ENCODE measurements around the gene SHISA5. TPM values are rescaled to one million over a fixed set of nuclear protein-coding genes. Genes with fewer than 3 reads are reported as not detected.

SHISA5 gene
- total RNA-seq, 2 donors from 2014 or later: 192 to 193 TPM

DNA sequence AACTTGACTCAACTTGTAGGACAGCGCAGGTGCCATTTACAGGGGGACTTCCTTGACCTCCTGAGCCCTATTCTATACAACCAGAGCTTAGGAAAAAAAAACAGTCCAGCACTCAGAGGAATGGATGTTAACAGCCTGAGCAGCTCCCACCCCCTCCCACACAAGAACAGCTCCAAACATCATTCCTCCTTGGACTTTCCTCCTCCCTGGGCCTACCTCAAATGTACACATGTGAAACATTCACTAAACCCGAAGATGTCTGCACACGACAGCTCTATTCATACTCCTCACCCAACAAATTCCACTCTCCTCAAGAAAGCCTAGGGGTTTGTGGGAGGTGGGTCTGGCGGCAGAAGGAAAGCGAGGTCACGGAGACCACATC lies 57.9 kb downstream of the SHISA5 start:
- Mint-ChIP-seq H3K4me3 (peak overlapping the region; percentile 77), H3K27me3 (ENCODE audit: insufficient read depth) (no peaks in the 10 kb centered on the region), H3K9me3 (no peaks in the 10 kb centered on the region), H3K36me3 (ENCODE audit: low read depth) (peaks cover 26% of the 10 kb centered on the region), H3K27ac (peak overlapping the region; percentile 88), H3K4me1 (peaks cover 22% of the 10 kb centered on the region)
- Histone ChIP-seq H3K27me3 (ENCODE audit: control insufficient read depth, insufficient read depth, low read length, poor library complexity, severe bottlenecking) (no peaks in the 10 kb centered on the region), H3K9me3 (ENCODE audit: control insufficient read depth, low read length) (no peaks in the 10 kb centered on the region), H3K4me3 (ENCODE audit: low read length) (peak overlapping the region; percentile 98), H3K27ac (ENCODE audit: low read depth, low read length) (no peak overlapping the region), H3K36me3 (ENCODE audit: control insufficient read depth, insufficient read depth, low read length) (peaks cover 38% of the 10 kb centered on the region), H3K4me1 (ENCODE audit: control insufficient read depth, insufficient read depth, low read length) (no peaks in the 10 kb centered on the region), H3K9ac (ENCODE audit: extremely low read depth, low read length, poor library complexity, severe bottlenecking) (peak overlapping the region; percentile 67)
- no peak for DNase-seq
- TF ChIP-seq, protein P1, sequence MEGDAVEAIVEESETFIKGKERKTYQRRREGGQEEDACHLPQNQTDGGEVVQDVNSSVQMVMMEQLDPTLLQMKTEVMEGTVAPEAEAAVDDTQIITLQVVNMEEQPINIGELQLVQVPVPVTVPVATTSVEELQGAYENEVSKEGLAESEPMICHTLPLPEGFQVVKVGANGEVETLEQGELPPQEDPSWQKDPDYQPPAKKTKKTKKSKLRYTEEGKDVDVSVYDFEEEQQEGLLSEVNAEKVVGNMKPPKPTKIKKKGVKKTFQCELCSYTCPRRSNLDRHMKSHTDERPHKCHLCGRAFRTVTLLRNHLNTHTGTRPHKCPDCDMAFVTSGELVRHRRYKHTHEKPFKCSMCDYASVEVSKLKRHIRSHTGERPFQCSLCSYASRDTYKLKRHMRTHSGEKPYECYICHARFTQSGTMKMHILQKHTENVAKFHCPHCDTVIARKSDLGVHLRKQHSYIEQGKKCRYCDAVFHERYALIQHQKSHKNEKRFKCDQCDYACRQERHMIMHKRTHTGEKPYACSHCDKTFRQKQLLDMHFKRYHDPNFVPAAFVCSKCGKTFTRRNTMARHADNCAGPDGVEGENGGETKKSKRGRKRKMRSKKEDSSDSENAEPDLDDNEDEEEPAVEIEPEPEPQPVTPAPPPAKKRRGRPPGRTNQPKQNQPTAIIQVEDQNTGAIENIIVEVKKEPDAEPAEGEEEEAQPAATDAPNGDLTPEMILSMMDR (conservative IDR thresholded peaks at IDR 0.05): no peak
- WGBS, 2 experiments (ENCODE audit: insufficient coverage in 1 of 2, insufficient read length in 1 of 2): 0 to 17% methylated on average over 1 to 6 of the region's 6 CpGs

DNA sequence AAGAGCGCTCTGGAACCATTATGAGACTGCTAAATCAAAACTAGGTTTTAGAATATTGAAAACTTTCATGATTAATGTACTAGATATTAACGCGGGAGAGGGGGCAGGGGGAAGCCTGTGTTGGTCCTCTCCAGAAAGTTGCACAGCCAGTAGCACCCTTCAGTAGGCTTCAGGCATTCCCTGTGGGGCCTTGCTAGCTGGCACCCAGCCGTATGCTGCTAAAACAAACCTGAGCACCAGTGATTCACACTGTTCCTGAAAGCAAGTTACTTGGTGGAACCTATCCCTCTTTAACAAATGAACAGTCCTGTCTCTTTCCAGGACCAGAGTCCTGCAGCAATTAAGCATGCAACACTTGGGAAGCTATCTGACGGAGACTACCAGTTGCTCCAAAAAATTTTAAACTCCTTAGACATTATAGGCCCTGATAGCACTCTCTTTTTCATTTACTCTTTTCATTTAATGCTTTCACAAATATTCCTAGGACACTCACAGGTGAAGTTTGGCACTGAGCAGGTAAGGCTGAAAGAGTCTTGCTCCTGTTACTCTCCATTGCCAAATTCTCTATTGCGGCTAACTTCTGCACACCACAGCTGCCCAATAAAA lies 58.6 kb downstream of the SHISA5 start:
- Histone ChIP-seq H3K4me3 (ENCODE audit: low read length) (peak overlapping the region; percentile 98), H3K27me3 (ENCODE audit: control insufficient read depth, insufficient read depth, low read length, poor library complexity, severe bottlenecking) (no peaks in the 10 kb centered on the region), H3K9me3 (ENCODE audit: control insufficient read depth, low read length) (no peaks in the 10 kb centered on the region), H3K4me1 (ENCODE audit: control insufficient read depth, insufficient read depth, low read length) (no peaks in the 10 kb centered on the region), H3K27ac (ENCODE audit: low read depth, low read length) (no peak overlapping the region), H3K9ac (ENCODE audit: extremely low read depth, low read length, poor library complexity, severe bottlenecking) (no peak overlapping the region), H3K36me3 (ENCODE audit: control insufficient read depth, insufficient read depth, low read length) (peaks cover 37% of the 10 kb centered on the region)
- TF ChIP-seq, protein P1 (conservative IDR thresholded peaks at IDR 0.05): no peak
- peak overlapping the region; percentile 88 for H3K27ac Mint-ChIP-seq
- peaks cover 22% of the 10 kb centered on the region for H3K4me1 Mint-ChIP-seq
- H3K9me3 Mint-ChIP-seq: no peaks in the 10 kb centered on the region
- DNase-seq: no peak
- peak overlapping the region; percentile 77 for H3K4me3 Mint-ChIP-seq
- H3K27me3 Mint-ChIP-seq (ENCODE audit: insufficient read depth): no peaks in the 10 kb centered on the region
- peaks cover 26% of the 10 kb centered on the region for H3K36me3 Mint-ChIP-seq (ENCODE audit: low read depth)
- 79 to 84% methylated on average over 4 to 6 of the region's 6 CpGs for WGBS, 2 experiments (ENCODE audit: insufficient coverage in 1 of 2, insufficient read length in 1 of 2)

DNA sequence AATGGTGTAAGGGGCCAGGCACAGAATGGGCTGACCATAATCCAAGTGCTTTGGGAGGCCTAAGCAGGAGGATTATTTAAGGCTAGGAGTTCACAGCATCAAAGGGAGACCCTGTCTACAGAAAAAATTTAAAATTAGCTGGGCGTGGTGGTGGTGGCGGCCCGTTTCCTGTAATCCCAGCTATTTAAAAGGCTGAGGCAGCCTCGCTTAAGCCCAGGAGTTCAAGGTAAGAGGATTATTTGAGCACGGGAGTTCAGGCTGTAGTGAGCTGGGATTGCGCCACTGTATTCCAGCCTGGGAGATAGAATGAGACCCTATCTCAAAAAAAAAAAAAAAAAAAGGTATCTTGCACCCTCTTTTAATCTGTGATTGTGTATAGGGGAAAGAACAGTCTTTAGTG lies 62.0 kb downstream of the SHISA5 start:
- Histone ChIP-seq H3K9me3 (ENCODE audit: control insufficient read depth, low read length) (no peaks in the 10 kb centered on the region), H3K4me1 (ENCODE audit: control insufficient read depth, insufficient read depth, low read length) (no peaks in the 10 kb centered on the region), H3K36me3 (ENCODE audit: control insufficient read depth, insufficient read depth, low read length) (peaks cover 32% of the 10 kb centered on the region), H3K4me3 (ENCODE audit: low read length) (peak overlapping the region; percentile 97), H3K27ac (ENCODE audit: low read depth, low read length) (no peak overlapping the region), H3K27me3 (ENCODE audit: control insufficient read depth, insufficient read depth, low read length, poor library complexity, severe bottlenecking) (no peaks in the 10 kb centered on the region), H3K9ac (ENCODE audit: extremely low read depth, low read length, poor library complexity, severe bottlenecking) (no peak overlapping the region)
- H3K36me3 Mint-ChIP-seq (ENCODE audit: low read depth): peaks cover 26% of the 10 kb centered on the region
- peaks cover 14% of the 10 kb centered on the region for H3K4me1 Mint-ChIP-seq
- TF ChIP-seq, protein P1 (conservative IDR thresholded peaks at IDR 0.05): no peak
- WGBS, 2 experiments (ENCODE audit: insufficient coverage in 1 of 2, insufficient read length in 1 of 2): 76 to 91% methylated on average over 4 to 6 of the region's 6 CpGs
- no peaks in the 10 kb centered on the region for H3K9me3 Mint-ChIP-seq
- H3K4me3 Mint-ChIP-seq: peak overlapping the region; percentile 98
- DNase-seq: no peak
- H3K27me3 Mint-ChIP-seq (ENCODE audit: insufficient read depth): no peaks in the 10 kb centered on the region
- H3K27ac Mint-ChIP-seq: peak overlapping the region; percentile 30

All from endodermal cell (in vitro differentiated cells).